Activated naive CD8-positive, alpha-beta T cell treated with anti-CD3 and anti-CD28 coated beads, Interleukin-2, amount 50 U/mL, for 24 hours (primary cell): Measurements from ENCODE around the gene NPLOC4.

Experiments used
- ATAC-seq: fragments of 150-1000 bp; cut with Tn5 transposase; one replicate; pipeline ENCODE4 v1.10.0; 2021
- DNase-seq: peaks from one replicate; pipeline ENCODE4 v3.0.0; 2021
- H3K27ac Mint-ChIP-seq: one replicate; pipeline ENCODE4 v1.8.0; 2021; ENCODE audit warnings: mild to moderate bottlenecking, mixed read lengths
- H3K27me3 Mint-ChIP-seq: one replicate; pipeline ENCODE4 v1.8.0; 2021; ENCODE audit warnings: mixed read lengths
- H3K36me3 Mint-ChIP-seq: one replicate; pipeline ENCODE4 v1.8.0; 2021; ENCODE audit warnings: low read depth, mixed read lengths
- H3K4me1 Mint-ChIP-seq: one replicate; pipeline ENCODE4 v1.8.0; 2021; ENCODE audit warnings: mixed read lengths
- H3K4me3 Mint-ChIP-seq: one replicate; pipeline ENCODE4 v1.8.0; 2021; ENCODE audit warnings: mild to moderate bottlenecking, moderate library complexity, mixed read lengths
- H3K9me3 Mint-ChIP-seq: one replicate; pipeline ENCODE4 v1.8.0; 2021; ENCODE audit warnings: mixed read lengths

The NPLOC4 gene

GRCh38 chr17:81651692-81652091 lies 14.8 kb upstream of the NPLOC4 start:
- H3K9me3 Mint-ChIP-seq = no peaks in the 10 kb centered on the region
- no peak for DNase-seq
- no peaks in the 10 kb centered on the region for H3K36me3 Mint-ChIP-seq
- no peak overlapping the region for H3K27ac Mint-ChIP-seq
- no peak for ATAC-seq
- peaks cover 12% of the 10 kb centered on the region for H3K4me1 Mint-ChIP-seq
- peaks cover 22% of the 10 kb centered on the region for H3K27me3 Mint-ChIP-seq
- no peak overlapping the region for H3K4me3 Mint-ChIP-seq

DNA sequence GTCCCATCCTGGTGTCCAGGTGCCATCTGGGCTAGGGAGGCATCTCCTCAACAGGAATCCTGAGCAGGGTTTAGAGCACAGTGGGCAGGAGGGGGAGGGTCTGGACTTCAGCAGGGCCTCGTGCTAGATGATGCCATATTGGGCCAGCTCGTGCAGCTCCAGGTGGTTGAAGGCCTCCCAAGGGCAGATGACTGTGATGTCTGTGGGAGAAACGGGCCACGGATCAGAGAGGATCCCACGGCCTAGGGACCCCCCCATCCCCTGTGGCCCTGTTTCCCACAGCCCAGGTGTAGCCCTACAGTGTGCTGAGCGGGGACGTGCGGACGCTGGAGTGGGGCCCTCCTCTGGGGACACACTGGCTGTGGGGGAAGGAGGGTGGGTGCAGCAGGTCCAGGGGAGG lies 14.0 kb upstream of the NPLOC4 start:
- Mint-ChIP-seq H3K4me3 (no peak overlapping the region), H3K36me3 (no peaks in the 10 kb centered on the region), H3K9me3 (no peaks in the 10 kb centered on the region), H3K4me1 (peaks cover 12% of the 10 kb centered on the region), H3K27ac (no peak overlapping the region), H3K27me3 (peaks cover 22% of the 10 kb centered on the region)
- DNase-seq (no peak), ATAC-seq (no peak)

GRCh38 chr17:81648707-81649085 lies 11.8 kb upstream of the NPLOC4 start:
- Mint-ChIP-seq H3K9me3 (no peaks in the 10 kb centered on the region), H3K27me3 (peaks cover 22% of the 10 kb centered on the region), H3K36me3 (no peaks in the 10 kb centered on the region), H3K4me1 (peaks cover 12% of the 10 kb centered on the region), H3K27ac (no peak overlapping the region), H3K4me3 (no peak overlapping the region)
- DNase-seq (no peak), ATAC-seq (no peak)

- DNase-seq = no peak
- H3K4me3 Mint-ChIP-seq = no peak overlapping the region
- peaks cover 6% of the 10 kb centered on the region for H3K4me1 Mint-ChIP-seq
- H3K9me3 Mint-ChIP-seq = no peaks in the 10 kb centered on the region
- H3K27ac Mint-ChIP-seq = no peak overlapping the region
- no peak for ATAC-seq
- peaks cover 22% of the 10 kb centered on the region for H3K27me3 Mint-ChIP-seq
- H3K36me3 Mint-ChIP-seq = no peaks in the 10 kb centered on the region
Observed at GRCh38 chr17:81648013-81648706, 11.2 kb upstream of the NPLOC4 start.

DNA sequence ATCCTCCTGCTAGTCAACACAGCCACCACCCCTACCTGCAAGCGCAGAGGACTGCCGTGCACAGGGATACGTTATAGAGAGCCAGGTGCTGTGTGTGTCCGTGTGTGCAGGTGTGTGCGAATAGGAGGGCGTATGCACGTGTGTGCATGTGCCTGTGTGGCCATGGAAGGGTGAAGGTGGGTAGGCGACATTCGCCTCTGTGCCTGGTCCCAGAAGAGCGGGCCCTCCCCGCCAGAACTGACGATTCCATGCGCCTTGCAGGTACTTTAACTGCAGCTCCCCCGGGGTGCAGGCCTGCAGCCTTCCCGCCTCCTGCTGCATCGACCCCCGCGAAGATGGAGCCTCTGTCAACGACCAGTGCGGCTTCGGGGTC lies 10.7 kb upstream of the NPLOC4 start:
- no peak overlapping the region for H3K4me3 Mint-ChIP-seq
- H3K36me3 Mint-ChIP-seq = no peaks in the 10 kb centered on the region
- H3K27me3 Mint-ChIP-seq = peaks cover 22% of the 10 kb centered on the region
- ATAC-seq = no peak
- no peak overlapping the region for H3K27ac Mint-ChIP-seq
- no peaks in the 10 kb centered on the region for H3K9me3 Mint-ChIP-seq
- DNase-seq = no peak
- H3K4me1 Mint-ChIP-seq = peaks cover 3% of the 10 kb centered on the region

DNA sequence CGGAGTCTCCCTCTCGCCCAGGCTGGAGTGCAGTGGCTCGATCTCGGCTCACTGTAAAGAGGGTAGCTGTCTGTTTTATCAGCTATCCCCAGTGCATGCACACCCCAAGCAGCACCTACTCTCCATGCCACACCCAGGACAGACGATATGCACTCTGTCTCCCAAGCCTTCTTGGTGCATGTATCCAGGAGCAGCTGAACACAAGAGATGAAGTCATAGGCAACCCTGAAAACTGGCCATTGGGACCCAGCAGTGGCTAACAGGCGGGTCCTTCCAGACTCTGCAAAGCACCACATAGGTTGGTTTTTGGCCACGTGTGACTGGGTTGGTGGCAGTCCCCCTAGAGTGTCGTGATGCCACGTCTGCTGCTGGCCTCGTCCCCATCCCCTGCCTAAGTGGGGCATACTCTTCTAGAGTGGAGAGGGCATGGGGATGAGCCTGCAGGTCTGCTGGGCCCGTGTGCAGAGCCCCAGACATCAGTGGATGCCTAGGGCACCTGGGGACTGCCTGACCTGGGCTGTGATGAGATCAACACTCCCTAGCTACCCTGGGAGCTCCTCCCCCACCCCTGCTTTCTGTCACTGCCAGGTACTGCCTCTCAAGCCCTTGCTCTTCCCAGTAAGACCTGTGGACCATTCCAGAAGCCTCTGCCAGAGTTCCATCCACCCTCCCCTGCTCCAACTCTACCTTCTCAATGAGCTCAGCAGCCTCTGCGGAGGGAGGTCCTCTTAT lies 10.1 kb upstream of the NPLOC4 start:
- no peaks in the 10 kb centered on the region for H3K36me3 Mint-ChIP-seq
- no peak overlapping the region for H3K27ac Mint-ChIP-seq
- no peaks in the 10 kb centered on the region for H3K9me3 Mint-ChIP-seq
- H3K4me3 Mint-ChIP-seq = no peak overlapping the region
- peaks cover 3% of the 10 kb centered on the region for H3K4me1 Mint-ChIP-seq
- ATAC-seq (no peak), DNase-seq (no peak)
- H3K27me3 Mint-ChIP-seq = peaks cover 22% of the 10 kb centered on the region

GRCh38 chr17:81644976-81645952 lies 8.4 kb upstream of the NPLOC4 start:
- Mint-ChIP-seq H3K27me3 (peaks cover 22% of the 10 kb centered on the region), H3K9me3 (no peaks in the 10 kb centered on the region), H3K27ac (no peak overlapping the region), H3K36me3 (no peaks in the 10 kb centered on the region), H3K4me1 (no peaks in the 10 kb centered on the region), H3K4me3 (no peak overlapping the region)
- ATAC-seq = peak; percentile 8
- DNase-seq = no peak

- H3K9me3 Mint-ChIP-seq = no peaks in the 10 kb centered on the region
- ATAC-seq (no peak), DNase-seq (no peak)
- H3K36me3 Mint-ChIP-seq = no peaks in the 10 kb centered on the region
- no peak overlapping the region for H3K4me3 Mint-ChIP-seq
- H3K27me3 Mint-ChIP-seq = peaks cover 19% of the 10 kb centered on the region
- no peak overlapping the region for H3K27ac Mint-ChIP-seq
- no peaks in the 10 kb centered on the region for H3K4me1 Mint-ChIP-seq
Observed at GRCh38 chr17:81644496-81644895, 7.6 kb upstream of the NPLOC4 start.

GRCh38 chr17:81641825-81642489 lies 5.0 kb upstream of the NPLOC4 start:
- Mint-ChIP-seq H3K9me3 (no peaks in the 10 kb centered on the region), H3K27ac (no peak overlapping the region), H3K36me3 (no peaks in the 10 kb centered on the region), H3K27me3 (peaks cover 2% of the 10 kb centered on the region), H3K4me3 (no peak overlapping the region), H3K4me1 (peaks cover 3% of the 10 kb centered on the region)
- DNase-seq (no peak), ATAC-seq (no peak)

GRCh38 chr17:81640011-81640410 lies 3.1 kb upstream of the NPLOC4 start:
- Mint-ChIP-seq H3K4me1 (peaks cover 15% of the 10 kb centered on the region), H3K27me3 (no peaks in the 10 kb centered on the region), H3K36me3 (peaks cover 2% of the 10 kb centered on the region), H3K27ac (no peak overlapping the region), H3K4me3 (no peak overlapping the region), H3K9me3 (no peaks in the 10 kb centered on the region)
- no peak for DNase-seq
- no peak for ATAC-seq

GRCh38 chr17:81638683-81639082 lies 1.8 kb upstream of the NPLOC4 start:
- DNase-seq = no peak
- H3K4me1 Mint-ChIP-seq = peaks cover 21% of the 10 kb centered on the region
- no peaks in the 10 kb centered on the region for H3K27me3 Mint-ChIP-seq
- H3K9me3 Mint-ChIP-seq = no peaks in the 10 kb centered on the region
- peaks cover 2% of the 10 kb centered on the region for H3K36me3 Mint-ChIP-seq
- no peak overlapping the region for H3K4me3 Mint-ChIP-seq
- H3K27ac Mint-ChIP-seq = no peak overlapping the region
- no peak for ATAC-seq

GRCh38 chr17:81635973-81636504 lies 873 bp downstream of the NPLOC4 start:
- peak overlapping the region; percentile 95 for H3K27ac Mint-ChIP-seq
- ATAC-seq = peak; percentile 9

GRCh38 chr17:81635431-81635830 lies 1.5 kb downstream of the NPLOC4 start:
- Mint-ChIP-seq H3K4me3 (peak overlapping the region; percentile 97), H3K27me3 (no peaks in the 10 kb centered on the region), H3K27ac (peak overlapping the region; percentile 95), H3K36me3 (peaks cover 11% of the 10 kb centered on the region), H3K4me1 (peaks cover 28% of the 10 kb centered on the region), H3K9me3 (no peaks in the 10 kb centered on the region)
- no peak for ATAC-seq
- no peak for DNase-seq

More at GRCh38 chr17:81635973-81636504, 873 bp downstream of the NPLOC4 start:
- Mint-ChIP-seq H3K4me1 (peaks cover 26% of the 10 kb centered on the region), H3K36me3 (peaks cover 11% of the 10 kb centered on the region), H3K9me3 (no peaks in the 10 kb centered on the region), H3K4me3 (peak overlapping the region; percentile 97), H3K27me3 (no peaks in the 10 kb centered on the region)
- DNase-seq = no peak

DNA sequence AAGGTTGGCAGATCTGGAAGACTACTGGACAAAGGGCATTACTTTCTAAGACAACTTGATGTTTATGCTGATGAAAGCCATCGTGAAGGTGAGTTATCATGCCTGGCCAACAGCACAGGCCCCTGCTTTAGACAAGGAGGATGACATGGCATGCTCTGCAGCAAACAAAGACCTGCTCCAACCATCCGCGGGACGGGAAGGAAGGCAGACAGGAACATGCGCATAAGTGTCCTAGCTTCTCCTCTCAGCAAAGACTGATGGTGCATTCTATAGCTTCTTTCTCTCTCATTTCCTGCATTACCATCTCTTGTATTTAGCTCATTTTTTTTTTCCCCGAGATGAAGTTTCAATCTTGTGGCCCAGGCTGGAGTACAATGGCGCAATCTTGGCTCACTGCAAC lies 5.4 kb downstream of the NPLOC4 start:
- Mint-ChIP-seq H3K27ac (no peak overlapping the region), H3K4me1 (peaks cover 25% of the 10 kb centered on the region), H3K27me3 (no peaks in the 10 kb centered on the region), H3K9me3 (no peaks in the 10 kb centered on the region), H3K4me3 (no peak overlapping the region), H3K36me3 (peaks cover 30% of the 10 kb centered on the region)
- DNase-seq (no peak), ATAC-seq (no peak)
